ENCODE measurements around the gene PAK3. TPM values are rescaled to one million over a fixed set of nuclear protein-coding genes. Genes with fewer than 3 reads are reported as not detected.

Gene PAK3
- total and polyA plus RNA-seq, 2 of the 8 experiments (the other 6 are each of a cell fraction or from before 2014, with no cell fraction given) = 0.80 to 7.2 TPM

DNA sequence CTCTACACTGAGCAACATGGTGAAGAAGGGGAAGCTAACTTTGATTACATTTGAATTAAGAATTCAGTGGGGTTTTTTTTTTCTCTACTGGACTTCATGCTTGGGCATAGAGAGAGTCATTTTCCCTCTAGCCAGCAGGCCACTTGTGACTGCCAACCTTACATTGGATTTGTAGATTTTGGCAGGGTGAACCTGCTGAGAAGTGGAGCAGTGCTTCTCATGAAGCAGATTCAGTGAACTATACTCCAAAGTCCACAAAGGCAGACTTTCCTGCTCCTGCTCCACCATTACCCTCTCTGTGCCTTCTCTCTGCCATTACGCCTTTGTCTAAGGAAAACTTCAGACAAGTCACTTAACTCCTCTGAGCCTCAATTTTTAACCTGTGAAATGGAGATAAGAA lies 69.9 kb downstream of the PAK3 start:
- Histone ChIP-seq H3K18ac (ENCODE audit: extremely low read depth, low read length) (no peak overlapping the region), H2AK5ac (ENCODE audit: low read depth, low read length) (no peak overlapping the region), H3K23me2 (ENCODE audit: low read depth, low read length) (no peaks in the 10 kb centered on the region), H3K79me1 (ENCODE audit: low read depth, low read length) (no peaks in the 10 kb centered on the region), H4K91ac (replicated peaks; ENCODE audit: insufficient read length, low read length) (no peak overlapping the region), H3K56ac (replicated peaks; ENCODE audit: insufficient read length, low read depth, low read length) (no peak overlapping the region), H3K4me2 (ENCODE audit: insufficient read depth in 1 of 2, low read depth in 2 of 2, low read length in 2 of 2) (no peak overlapping the region), H2AFZ (ENCODE audit: low read length) (no peak overlapping the region), H3K4ac (replicated peaks; ENCODE audit: insufficient read length, low read depth, low read length) (no peak overlapping the region), H3K4me3 (ENCODE audit: extremely low read depth in 1 of 4, insufficient read depth in 2 of 4, low read depth in 3 of 4, low read length in 4 of 4) (no peak overlapping the region), H3K9ac (replicated peaks in 1 of 4; ENCODE audit: extremely low read depth in 1 of 4, low read depth in 3 of 4, low read length in 3 of 4) (no peak overlapping the region), H3K4me1 (replicated peaks in 1 of 4; ENCODE audit: control insufficient read depth in 3 of 4, insufficient read depth in 4 of 4, low read length in 3 of 4) (no peaks in the 10 kb centered on the region), H2BK5ac (ENCODE audit: low read depth, low read length) (no peak overlapping the region), H3K23ac (ENCODE audit: insufficient read length) (no peak overlapping the region), H4K5ac (ENCODE audit: insufficient read length, low read depth, low read length) (no peak overlapping the region), H3K9me3 (ENCODE audit: insufficient read depth in 2 of 2, low read depth in 1 of 2, low read length in 1 of 2) (no peaks in the 10 kb centered on the region), H2BK20ac (ENCODE audit: low read length) (no peak overlapping the region), H3K79me2 (ENCODE audit: control insufficient read depth in 1 of 2, insufficient read depth in 2 of 2, low read length in 2 of 2) (no peaks in the 10 kb centered on the region), H3K27ac (ENCODE audit: low read depth, low read length) (no peak overlapping the region), H3K14ac (ENCODE audit: insufficient read length) (no peak overlapping the region), H2BK120ac (replicated peaks; ENCODE audit: low read depth, low read length) (no peak overlapping the region), H2BK15ac (ENCODE audit: low read length) (no peak overlapping the region), H3K27me3 (replicated peaks in 1 of 4; ENCODE audit: control insufficient read depth in 3 of 4, extremely low read depth in 1 of 4, insufficient read depth in 3 of 4, low read length in 3 of 4) (no peaks in the 10 kb centered on the region), H3K36me3 (ENCODE audit: control insufficient read depth in 2 of 4, insufficient read depth in 4 of 4, low read length in 3 of 4) (no peaks in the 10 kb centered on the region), H2BK12ac (ENCODE audit: low read depth, low read length) (no peak overlapping the region), H4K20me1 (replicated peaks in 1 of 2; ENCODE audit: control insufficient read depth in 1 of 2, insufficient read depth in 2 of 2, low read length in 2 of 2) (no peaks in the 10 kb centered on the region), H4K8ac (ENCODE audit: extremely low read depth, insufficient read depth, low read length) (no peak overlapping the region)
- ChIA-PET POLR2A (ENCODE audit: partially characterized antibody) (no interaction called here), CTCF (ENCODE audit: partially characterized antibody) (interaction anchor here (1.1 to 4.4 kb wide), 6 partner anchors 16 to 282 kb away, joined by 3 to 18 read pairs (median 7); no protein-coding TSS in a partner anchor)
- 90% methylated on average over 1 of the region's 1 CpG; no CpG with 5 or more reads in 1 of the 2 experiments for WGBS, 2 experiments (ENCODE audit: extremely low coverage in 1 of 2, insufficient coverage in 1 of 2, insufficient read length in 1 of 2, insufficient replicate concordance in 2 of 2, low coverage in 1 of 2, low lambda C conversion rate in 2 of 2, missing lambda C conversion rate in 1 of 2)
- DNase-seq (ENCODE audit: low read depth in 1 of 2, low spot score in 2 of 2) (no peak), FAIRE-seq (no peak)
- TF ChIP-seq CREB1 (IDR thresholded peaks at IDR 0.05) (no peak), RNF2 (IDR thresholded peaks at IDR 0.05; ENCODE audit: borderline replicate concordance, low read depth, low read length, missing control alignments, poor library complexity, severe bottlenecking) (no peak), BACH1 (IDR thresholded peaks at IDR 0.05; ENCODE audit: low read length) (no peak), BCL11A (IDR thresholded peaks at IDR 0.05; ENCODE audit: low read depth in 2 of 2, low read length in 2 of 2) (no peak), RFX5 (IDR thresholded peaks at IDR 0.05; ENCODE audit: borderline replicate concordance, low read depth, low read length) (no peak), TAF1 (IDR thresholded peaks at IDR 0.05; ENCODE audit: low read depth, low read length) (no peak)
- TF ChIP-seq, protein P1, sequence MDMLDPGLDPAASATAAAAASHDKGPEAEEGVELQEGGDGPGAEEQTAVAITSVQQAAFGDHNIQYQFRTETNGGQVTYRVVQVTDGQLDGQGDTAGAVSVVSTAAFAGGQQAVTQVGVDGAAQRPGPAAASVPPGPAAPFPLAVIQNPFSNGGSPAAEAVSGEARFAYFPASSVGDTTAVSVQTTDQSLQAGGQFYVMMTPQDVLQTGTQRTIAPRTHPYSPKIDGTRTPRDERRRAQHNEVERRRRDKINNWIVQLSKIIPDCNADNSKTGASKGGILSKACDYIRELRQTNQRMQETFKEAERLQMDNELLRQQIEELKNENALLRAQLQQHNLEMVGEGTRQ (IDR thresholded peaks at IDR 0.05; ENCODE audit: low read length) = no peak
